Measurements from ENCODE around the gene PLIN5. TPM values are rescaled to one million over a fixed set of nuclear protein-coding genes. Genes with fewer than 3 reads are reported as not detected.

Gene PLIN5
- total RNA-seq, 1 experiment from 2014 or later: 3.9 TPM

DNA sequence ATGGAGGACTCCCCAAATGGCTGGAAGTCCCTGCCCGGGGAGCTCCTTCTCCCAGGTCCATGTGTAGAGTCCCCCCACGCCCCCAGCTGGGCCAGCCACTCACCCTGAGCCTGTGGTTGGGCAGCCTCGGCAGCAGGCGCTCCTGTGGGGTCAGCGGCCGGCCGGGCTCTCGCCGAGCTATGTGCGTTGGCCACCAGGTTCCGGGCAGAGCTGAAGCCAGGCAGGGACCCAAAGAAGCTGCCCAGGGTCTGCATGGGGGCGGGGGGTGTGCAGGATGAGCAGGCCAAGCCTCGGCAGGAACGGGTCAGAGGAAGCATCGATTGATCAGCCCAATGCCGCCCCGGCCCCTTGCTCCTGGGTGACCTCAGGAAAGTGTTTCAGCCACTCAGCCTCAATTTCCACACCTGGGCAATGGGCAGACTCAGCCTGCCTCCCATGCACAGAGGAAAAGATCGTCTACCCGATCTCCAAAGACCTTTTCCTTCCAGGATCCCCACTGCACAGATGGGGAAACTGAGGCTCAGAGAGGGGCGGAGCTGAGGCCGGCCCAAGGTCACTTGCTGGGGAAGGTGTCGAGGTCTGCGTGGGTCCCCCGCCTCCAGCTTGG, 17.5 kb downstream of the PLIN5 start:
- Histone ChIP-seq H2BK15ac (ENCODE audit: low read depth, low read length) (no peak overlapping the region), H3K56ac (ENCODE audit: insufficient read length, low read depth, low read length) (no peak overlapping the region), H4K5ac (ENCODE audit: insufficient read length, low read depth, low read length) (no peak overlapping the region), H2AK5ac (ENCODE audit: insufficient read length, low read length) (no peak overlapping the region), H2BK12ac (ENCODE audit: insufficient read length, low read depth, low read length) (no peak overlapping the region), H3K4me1 (ENCODE audit: insufficient read depth, low read length) (no peaks in the 10 kb centered on the region), H3K18ac (ENCODE audit: insufficient read length, low read depth, low read length) (no peak overlapping the region), H2BK20ac (ENCODE audit: low read depth, low read length, poor library complexity, severe bottlenecking) (no peak overlapping the region), H3K79me2 (ENCODE audit: insufficient read depth, low read length) (no peaks in the 10 kb centered on the region), H2AFZ (ENCODE audit: low read length) (no peak overlapping the region), H3K14ac (ENCODE audit: insufficient read depth, low read length) (no peak overlapping the region), H3K4ac (ENCODE audit: low read depth, low read length) (no peak overlapping the region), H3K23me2 (ENCODE audit: insufficient read length, low read depth, low read length, poor library complexity, severe bottlenecking) (no peaks in the 10 kb centered on the region), H3K9me3 (ENCODE audit: control insufficient read depth, low read depth, low read length) (no peaks in the 10 kb centered on the region), H3K4me2 (ENCODE audit: insufficient read depth, insufficient read length, low read length) (no peak overlapping the region), H4K91ac (ENCODE audit: insufficient read length, low read depth, low read length) (no peak overlapping the region), H3K9ac (ENCODE audit: extremely low read depth, insufficient read length, low read length) (no peak overlapping the region), H3K23ac (ENCODE audit: insufficient read length, low read depth, low read length) (no peak overlapping the region), H2BK5ac (ENCODE audit: insufficient read length, low read length) (no peak overlapping the region), H4K8ac (replicated peaks; ENCODE audit: insufficient read length, low read depth, low read length) (no peak overlapping the region), H3K27me3 (ENCODE audit: insufficient read depth, low read length) (peaks cover 3% of the 10 kb centered on the region; the same call in 1 of the 2 replicates), H3K27ac (ENCODE audit: insufficient read length, low read depth, low read length) (no peak overlapping the region), H3K79me1 (ENCODE audit: insufficient read depth, low read depth, low read length, poor library complexity, severe bottlenecking) (no peaks in the 10 kb centered on the region), H3T11ph (ENCODE audit: low read length) (no peak overlapping the region), H2BK120ac (ENCODE audit: low read depth, low read length, poor library complexity, severe bottlenecking) (no peak overlapping the region), H4K20me1 (ENCODE audit: control insufficient read depth, insufficient read depth, insufficient read length) (no peaks in the 10 kb centered on the region)
- Mint-ChIP-seq H3K27ac (no peak overlapping the region), H3K4me3 (no peak overlapping the region), H3K9me3 (0 out of 5 replicates have a peak, but pooled peaks cover 0 to 2% of the 10 kb centered on the region in 2 experiments), H3K27me3 (ENCODE audit: low read depth) (peaks cover 71% of the 10 kb centered on the region), H3K4me1 (peaks cover 3 to 7% of the 10 kb centered on the region in 2 experiments; a peak in 3 of 4 replicates), H3K36me3 (ENCODE audit: insufficient read depth in 1 of 3, low read depth in 3 of 3) (no peaks in the 10 kb centered on the region)
- no peak for DNase-seq
- no peak for TF ChIP-seq CTCF (conservative IDR thresholded peaks at IDR 0.05)
- no CpG with 5 or more reads among the region's 24 CpGs for WGBS (ENCODE audit: extremely low coverage, insufficient read length, low lambda C conversion rate)
